Thyroid gland (tissue), 4 donors: ENCODE measurements around the gene GPR25. TPM values are rescaled to one million over a fixed set of nuclear protein-coding genes. Genes with fewer than 3 reads are reported as not detected.

Source experiments
- DNase-seq, 2 donors: peaks; one replicate each; pipeline ENCODE4 v3.0.0-alpha.2; 2019
- H3K27ac ChIP-seq, 3 donors: fragments of 200-600 bp; sonication (generic); 1 replicate in 2 of 3; 2 replicates in 1 of 3; pipeline ENCODE4 v1.5.1; 2016 to 2019; ENCODE audit warnings: mild to moderate bottlenecking in 1 of 3, moderate library complexity in 1 of 3
- H3K27me3 ChIP-seq: fragments of 200-600 bp; sonication (generic); one replicate; pipeline ENCODE4 v1.5.1; 2019
- H3K36me3 ChIP-seq, 2 donors: fragments of 200-600 bp; sonication (generic); one replicate each; pipeline ENCODE4 v1.5.1; 2016 to 2019
- H3K4me1 ChIP-seq, 2 donors: fragments of 200-600 bp; sonication (generic); one replicate each; pipeline ENCODE4 v1.5.1; 2017 to 2019
- H3K4me3 ChIP-seq, 3 donors: fragments of 200-600 bp; sonication (generic); replicated peaks in 1 of 3; 1 replicate in 2 of 3; 2 replicates in 1 of 3; pipeline ENCODE4 v1.5.1; 2016; ENCODE audit warnings: mild to moderate bottlenecking in 1 of 3
- H3K9me3 ChIP-seq: fragments of 200-600 bp; sonication (generic); one replicate; pipeline ENCODE4 v1.5.1; 2017
- POLR2A ChIP-seq, 2 donors: fragments of 450-650 bp; IDR thresholded peaks; one replicate each; pipeline ENCODE4 v1.6.1; 2017; ENCODE audit warnings: antibody characterized with exemption in 2 of 2, mild to moderate bottlenecking in 2 of 2, moderate library complexity in 1 of 2
- WGBS, 2 donors: methylation state at CpG; one replicate each; pipeline ENCODE4 v1.1.5; 2017; 5-methylcytosine and 5-hydroxymethylcytosine counted together
- intact Hi-C: fragments of 100-400 bp; cut with DNase I; formaldehyde crosslinking; loops from one replicate; pipeline ENCODE4 v1.15.1; 2023
- total RNA-seq, 4 donors: library from RNA; depleted of rRNA; stranded (reverse); fragments of >200 nt; gene quantifications; one replicate each; pipeline ENCODE4 v1.2.3, GENCODE V29; 2016
- TF ChIP-seq, protein P1 (sequence below), 6 experiments: fragments of 200-600 bp in 3 of 6; fragments of 450-650 bp in 3 of 6; sonication (generic) in 3 of 6; IDR thresholded peaks; one replicate each; pipeline ENCODE4 v1.5.1; 2016 to 2019; ENCODE audit warnings: antibody characterized with exemption in 6 of 6, mild to moderate bottlenecking in 2 of 6, inconsistent platforms in 1 of 6, moderate library complexity in 1 of 6

GPR25 gene
- total RNA-seq, 4 donors from 2014 or later: 0.27 TPM; not detected in 3

DNA sequence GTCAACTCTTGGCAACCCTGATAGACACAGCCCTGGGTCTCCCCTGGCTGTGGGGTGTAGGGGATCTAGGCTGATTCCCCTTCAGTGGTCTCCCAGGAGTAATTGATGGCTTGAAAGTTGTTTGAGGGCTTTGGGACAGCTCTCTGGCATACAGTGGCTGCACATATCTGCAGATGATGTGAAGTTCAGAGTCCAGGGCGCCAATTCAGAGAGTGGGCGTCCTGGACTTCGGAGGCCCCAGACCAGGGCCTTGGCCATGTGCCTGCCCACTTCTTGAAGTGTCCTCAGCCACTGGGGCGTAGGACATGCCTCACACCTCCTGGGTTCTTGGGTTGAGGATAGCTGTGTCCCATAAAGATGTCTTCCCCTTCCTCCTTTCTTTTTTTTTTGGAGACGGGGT, 24.5 kb downstream of the GPR25 start:
- TF ChIP-seq, protein P1, sequence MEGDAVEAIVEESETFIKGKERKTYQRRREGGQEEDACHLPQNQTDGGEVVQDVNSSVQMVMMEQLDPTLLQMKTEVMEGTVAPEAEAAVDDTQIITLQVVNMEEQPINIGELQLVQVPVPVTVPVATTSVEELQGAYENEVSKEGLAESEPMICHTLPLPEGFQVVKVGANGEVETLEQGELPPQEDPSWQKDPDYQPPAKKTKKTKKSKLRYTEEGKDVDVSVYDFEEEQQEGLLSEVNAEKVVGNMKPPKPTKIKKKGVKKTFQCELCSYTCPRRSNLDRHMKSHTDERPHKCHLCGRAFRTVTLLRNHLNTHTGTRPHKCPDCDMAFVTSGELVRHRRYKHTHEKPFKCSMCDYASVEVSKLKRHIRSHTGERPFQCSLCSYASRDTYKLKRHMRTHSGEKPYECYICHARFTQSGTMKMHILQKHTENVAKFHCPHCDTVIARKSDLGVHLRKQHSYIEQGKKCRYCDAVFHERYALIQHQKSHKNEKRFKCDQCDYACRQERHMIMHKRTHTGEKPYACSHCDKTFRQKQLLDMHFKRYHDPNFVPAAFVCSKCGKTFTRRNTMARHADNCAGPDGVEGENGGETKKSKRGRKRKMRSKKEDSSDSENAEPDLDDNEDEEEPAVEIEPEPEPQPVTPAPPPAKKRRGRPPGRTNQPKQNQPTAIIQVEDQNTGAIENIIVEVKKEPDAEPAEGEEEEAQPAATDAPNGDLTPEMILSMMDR (IDR thresholded peaks at IDR 0.05): no peak
- no peak for TF ChIP-seq POLR2A (IDR thresholded peaks at IDR 0.05)
- DNase-seq: no peak
- no peaks in the 10 kb centered on the region for H3K4me1 ChIP-seq
- no peaks in the 10 kb centered on the region for H3K27me3 ChIP-seq
- H3K4me3 ChIP-seq: no peak overlapping the region
- H3K27ac ChIP-seq: no peak overlapping the region
- WGBS, 2 donors: 76% methylated on average over 2 to 5 of the region's 5 CpGs
- intact Hi-C loops: no loop called here
- H3K36me3 ChIP-seq: no peaks in the 10 kb centered on the region
- H3K9me3 ChIP-seq: no peaks in the 10 kb centered on the region

- WGBS, 2 donors: 78 to 79% methylated on average over 3 of the region's 3 CpGs
- H3K4me3 ChIP-seq: no peak overlapping the region
- no peak for DNase-seq
- no peaks in the 10 kb centered on the region for H3K4me1 ChIP-seq
- H3K27ac ChIP-seq: no peak overlapping the region
- intact Hi-C loops: no loop called here
- no peaks in the 10 kb centered on the region for H3K9me3 ChIP-seq
- no peaks in the 10 kb centered on the region for H3K36me3 ChIP-seq
- no peak for TF ChIP-seq POLR2A (IDR thresholded peaks at IDR 0.05)
- TF ChIP-seq, protein P1 (IDR thresholded peaks at IDR 0.05): no peak
- H3K27me3 ChIP-seq: no peaks in the 10 kb centered on the region
Observed at GRCh38 chr1:200899015-200899386, 26.2 kb downstream of the GPR25 start.

DNA sequence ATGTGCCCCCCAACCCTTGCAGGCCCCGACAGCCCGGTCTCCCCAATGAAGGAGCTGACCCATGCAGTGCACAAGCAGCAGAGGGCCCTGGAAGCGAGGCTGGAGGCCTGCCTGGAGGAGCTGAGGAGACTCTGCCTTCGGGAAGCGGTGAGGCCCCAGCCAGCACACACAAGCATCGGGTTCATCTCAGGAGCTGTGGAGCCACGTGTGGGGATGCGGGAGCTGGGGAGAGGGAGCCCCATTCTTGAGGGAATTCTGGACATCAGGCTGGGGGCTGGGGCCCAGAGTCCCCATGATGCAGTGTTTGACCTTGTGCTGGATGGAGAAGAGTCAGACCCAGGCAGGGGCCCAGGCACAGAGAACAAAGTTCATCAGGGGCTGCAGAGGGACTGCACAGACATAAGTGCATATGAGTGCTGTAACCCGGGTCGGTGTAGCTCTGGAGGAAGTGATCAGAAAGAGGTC, 26.7 kb downstream of the GPR25 start:
- Histone ChIP-seq H3K4me3 (no peak overlapping the region), H3K4me1 (no peaks in the 10 kb centered on the region), H3K9me3 (no peaks in the 10 kb centered on the region), H3K27me3 (no peaks in the 10 kb centered on the region), H3K36me3 (no peaks in the 10 kb centered on the region), H3K27ac (no peak overlapping the region)
- intact Hi-C loops: no loop called here
- no peak for DNase-seq
- WGBS, 2 donors: 89 to 90% methylated on average over 5 to 10 of the region's 10 CpGs
- TF ChIP-seq, protein P1 (IDR thresholded peaks at IDR 0.05): no peak
- no peak for TF ChIP-seq POLR2A (IDR thresholded peaks at IDR 0.05)

DNA sequence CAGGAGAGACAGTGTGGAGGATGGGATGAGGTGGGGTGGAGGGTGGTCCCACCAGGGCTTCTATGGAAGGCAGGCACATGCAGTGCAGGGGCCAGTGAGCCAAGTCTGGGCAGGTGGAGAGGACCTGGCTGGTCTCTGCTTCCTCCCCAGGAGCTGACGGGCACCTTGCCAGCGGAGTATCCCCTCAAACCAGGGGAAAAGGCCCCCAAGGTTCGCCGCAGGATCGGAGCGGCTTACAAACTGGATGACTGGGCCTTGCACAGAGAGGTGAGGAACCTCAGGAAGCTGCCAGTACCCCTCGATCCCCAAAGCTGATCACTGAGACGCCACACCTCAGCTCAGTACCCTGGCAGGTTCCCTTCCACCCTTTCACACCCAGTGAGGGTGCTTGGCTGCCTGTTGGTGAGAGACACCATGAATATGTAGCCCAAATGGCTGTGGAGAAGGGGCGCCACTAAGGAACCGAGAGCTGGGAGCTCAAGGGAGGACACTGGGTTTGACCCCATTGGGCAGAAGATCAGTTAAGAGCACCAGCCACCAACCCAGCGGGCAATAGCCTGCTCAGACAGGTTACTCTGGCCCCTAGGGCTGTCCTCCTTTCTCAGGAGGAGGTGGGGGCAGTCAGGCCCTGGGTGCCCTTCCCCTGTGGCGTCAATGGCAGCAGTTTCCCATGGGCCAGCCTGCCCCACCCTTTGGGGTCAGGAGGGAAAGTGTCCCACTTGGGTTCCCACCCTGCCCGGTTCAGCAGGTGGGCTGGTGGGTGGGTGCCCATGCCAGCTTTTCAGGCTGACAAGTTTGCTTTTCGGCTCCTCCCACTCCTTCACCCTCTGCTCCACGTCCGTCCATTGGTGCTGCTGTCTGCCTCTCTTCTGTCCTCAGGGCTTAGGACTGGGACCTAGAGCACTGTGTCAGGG, 27.4 kb downstream of the GPR25 start:
- DNase-seq: no peak

More for the DNA sequence above, 27.4 kb downstream of the GPR25 start:
- no peak overlapping the region for H3K27ac ChIP-seq
- intact Hi-C loops: no loop called here
- H3K9me3 ChIP-seq: no peaks in the 10 kb centered on the region
- H3K4me1 ChIP-seq: no peaks in the 10 kb centered on the region
- WGBS, 2 donors: 95 to 96% methylated on average over 13 to 16 of the region's 16 CpGs
- no peak overlapping the region for H3K4me3 ChIP-seq
- TF ChIP-seq POLR2A (IDR thresholded peaks at IDR 0.05): no peak
- TF ChIP-seq, protein P1 (IDR thresholded peaks at IDR 0.05): no peak
- no peaks in the 10 kb centered on the region for H3K27me3 ChIP-seq
- no peaks in the 10 kb centered on the region for H3K36me3 ChIP-seq
